ENCODE measurements around the gene CDKL1.

Gene CDKL1

GRCh38 chr14:50299585-50299984, 97.1 kb downstream of the CDKL1 start:
- no peak overlapping the region for H3K4me3 ChIP-seq (ENCODE audit: low read depth, low read length)
- no peak for DNase-seq (ENCODE audit: low read depth)
- TF ChIP-seq POLR2A (IDR thresholded peaks at IDR 0.05; ENCODE audit: extremely low read depth, insufficient read length) (no peak), CTCF (IDR thresholded peaks at IDR 0.05; ENCODE audit: low read depth, low read length) (no peak), MYC (IDR thresholded peaks at IDR 0.05; ENCODE audit: low read depth, low read length) (no peak), MAX (IDR thresholded peaks at IDR 0.05; ENCODE audit: low read depth, low read length) (no peak)

GRCh38 chr14:50290306-50290705, 106.4 kb downstream of the CDKL1 start:
- no peak for TF ChIP-seq MYC (IDR thresholded peaks at IDR 0.05; ENCODE audit: low read depth, low read length)
- TF ChIP-seq CTCF (IDR thresholded peaks at IDR 0.05; ENCODE audit: low read depth, low read length) = no peak
- TF ChIP-seq MAX (IDR thresholded peaks at IDR 0.05; ENCODE audit: low read depth, low read length) = no peak
- no peak for TF ChIP-seq POLR2A (IDR thresholded peaks at IDR 0.05; ENCODE audit: extremely low read depth, insufficient read length)
- H3K4me3 ChIP-seq (ENCODE audit: low read depth, low read length) = no peak overlapping the region
- DNase-seq (ENCODE audit: low read depth) = no peak

- TF ChIP-seq MYC (IDR thresholded peaks at IDR 0.05; ENCODE audit: low read depth, low read length) (no peak), CTCF (IDR thresholded peaks at IDR 0.05; ENCODE audit: low read depth, low read length) (no peak), POLR2A (IDR thresholded peaks at IDR 0.05; ENCODE audit: extremely low read depth, insufficient read length) (no peak), MAX (IDR thresholded peaks at IDR 0.05; ENCODE audit: low read depth, low read length) (no peak)
- no peak for DNase-seq (ENCODE audit: low read depth)
These were observed 108.5 kb downstream of the CDKL1 start for GRCh38 chr14:50288146-50288545.

GRCh38 chr14:50285861-50286260, 110.8 kb downstream of the CDKL1 start:
- H3K4me3 ChIP-seq (ENCODE audit: low read depth, low read length) = no peak overlapping the region
- no peak for DNase-seq (ENCODE audit: low read depth)
- TF ChIP-seq POLR2A (IDR thresholded peaks at IDR 0.05; ENCODE audit: extremely low read depth, insufficient read length) (no peak), CTCF (IDR thresholded peaks at IDR 0.05; ENCODE audit: low read depth, low read length) (no peak), MAX (IDR thresholded peaks at IDR 0.05; ENCODE audit: low read depth, low read length) (no peak), MYC (IDR thresholded peaks at IDR 0.05; ENCODE audit: low read depth, low read length) (no peak)

More at GRCh38 chr14:50288146-50288545, 108.5 kb downstream of the CDKL1 start:
- H3K4me3 ChIP-seq (ENCODE audit: low read depth, low read length) = no peak overlapping the region

Data from NB4 (cell line).